ENCODE results near the gene PTPRM.

DNA sequence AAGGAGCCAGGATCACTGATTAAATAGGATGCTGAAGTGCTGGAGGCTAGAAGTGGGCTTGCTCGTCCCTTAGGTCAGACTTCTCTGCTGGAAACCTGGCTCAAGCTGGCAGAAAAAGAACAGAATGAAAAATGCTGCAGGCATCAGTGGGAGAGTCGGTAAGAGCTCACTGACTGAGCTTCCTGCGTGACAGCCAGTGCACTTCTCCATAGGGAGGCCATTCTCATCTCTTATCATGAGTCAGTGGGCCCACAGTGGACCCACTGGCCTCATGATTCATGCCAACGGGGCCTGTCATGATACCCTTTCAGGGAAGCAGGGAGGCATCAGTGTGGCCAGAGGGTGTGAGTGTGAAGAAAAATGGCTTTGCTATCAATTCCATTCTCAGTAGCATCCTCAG, 498.2 kb downstream of the PTPRM start:
- TF ChIP-seq, protein P1, sequence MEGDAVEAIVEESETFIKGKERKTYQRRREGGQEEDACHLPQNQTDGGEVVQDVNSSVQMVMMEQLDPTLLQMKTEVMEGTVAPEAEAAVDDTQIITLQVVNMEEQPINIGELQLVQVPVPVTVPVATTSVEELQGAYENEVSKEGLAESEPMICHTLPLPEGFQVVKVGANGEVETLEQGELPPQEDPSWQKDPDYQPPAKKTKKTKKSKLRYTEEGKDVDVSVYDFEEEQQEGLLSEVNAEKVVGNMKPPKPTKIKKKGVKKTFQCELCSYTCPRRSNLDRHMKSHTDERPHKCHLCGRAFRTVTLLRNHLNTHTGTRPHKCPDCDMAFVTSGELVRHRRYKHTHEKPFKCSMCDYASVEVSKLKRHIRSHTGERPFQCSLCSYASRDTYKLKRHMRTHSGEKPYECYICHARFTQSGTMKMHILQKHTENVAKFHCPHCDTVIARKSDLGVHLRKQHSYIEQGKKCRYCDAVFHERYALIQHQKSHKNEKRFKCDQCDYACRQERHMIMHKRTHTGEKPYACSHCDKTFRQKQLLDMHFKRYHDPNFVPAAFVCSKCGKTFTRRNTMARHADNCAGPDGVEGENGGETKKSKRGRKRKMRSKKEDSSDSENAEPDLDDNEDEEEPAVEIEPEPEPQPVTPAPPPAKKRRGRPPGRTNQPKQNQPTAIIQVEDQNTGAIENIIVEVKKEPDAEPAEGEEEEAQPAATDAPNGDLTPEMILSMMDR (IDR thresholded peaks at IDR 0.05) = no peak
- no peak for TF ChIP-seq POLR2A (IDR thresholded peaks at IDR 0.05)

All from ovary (tissue), 3 donors.